Neural progenitor cell (in vitro differentiated cells): ENCODE measurements around the gene FNTB. TPM values are rescaled to one million over a fixed set of nuclear protein-coding genes. Genes with fewer than 3 reads are reported as not detected.

Source experiments
- DNase-seq: peaks from one replicate; pipeline ENCODE4 v3.0.0-alpha.2; 2016; ENCODE audit warnings: low spot score
- H2AFZ ChIP-seq: fragments of 200-600 bp; sonication (generic); replicated peaks from 2 replicates; pipeline ENCODE4 v1.6.1; 2016; ENCODE audit warnings: antibody characterized with exemption
- H3F3A ChIP-seq: fragments of 200-600 bp; sonication (generic); 2 replicates; pipeline ENCODE4 v1.6.1; 2016; ENCODE audit warnings: antibody characterized with exemption, low read depth
- H3K27ac ChIP-seq: fragments of 200-600 bp; sonication (generic); 2 replicates; pipeline ENCODE4 v1.5.1; 2016; ENCODE audit warnings: mild to moderate bottlenecking
- H3K27me3 ChIP-seq: fragments of 200-600 bp; sonication (generic); 2 replicates; pipeline ENCODE4 v1.6.1; 2016; ENCODE audit warnings: mild to moderate bottlenecking, moderate library complexity
- H3K36me3 ChIP-seq: fragments of 200-600 bp; sonication (generic); 2 replicates; pipeline ENCODE4 v1.5.1; 2016
- H3K4me1 ChIP-seq: fragments of 200-600 bp; sonication (generic); 2 replicates; pipeline ENCODE4 v1.6.1; 2016; ENCODE audit warnings: mixed run types
- H3K4me2 ChIP-seq: fragments of 200-600 bp; sonication (generic); 2 replicates; pipeline ENCODE4 v1.6.1; 2016
- H3K4me3 ChIP-seq: fragments of 200-600 bp; sonication (generic); 2 replicates; pipeline ENCODE4 v1.5.1; 2016
- H3K79me2 ChIP-seq: fragments of 200-600 bp; sonication (generic); 2 replicates; pipeline ENCODE4 v1.6.1; 2016; ENCODE audit warnings: low read depth
- H3K9ac ChIP-seq: fragments of 200-600 bp; sonication (generic); 2 replicates; pipeline ENCODE4 v1.6.1; 2016
- H3K9me3 ChIP-seq: fragments of 200-600 bp; sonication (generic); 2 replicates; pipeline ENCODE4 v1.5.1; 2016; ENCODE audit warnings: low read depth
- H4K20me1 ChIP-seq: fragments of 200-600 bp; sonication (generic); 2 replicates; pipeline ENCODE4 v1.6.1; 2016; ENCODE audit warnings: low read depth
- H3K27ac Mint-ChIP-seq: 3 replicates; pipeline ENCODE4 v1.8.0; 2021; ENCODE audit warnings: mixed read lengths
- H3K27me3 Mint-ChIP-seq: 2 replicates; pipeline ENCODE4 v1.8.0; 2022; ENCODE audit warnings: low read depth, mild to moderate bottlenecking, inconsistent platforms, moderate library complexity, mixed read lengths; ENCODE audit not compliant: insufficient read depth
- H3K36me3 Mint-ChIP-seq: 3 replicates; pipeline ENCODE4 v1.8.0; 2021; ENCODE audit warnings: mixed read lengths
- H3K4me1 Mint-ChIP-seq: 3 replicates; pipeline ENCODE4 v1.8.0; 2021; ENCODE audit warnings: mixed read lengths
- H3K4me3 Mint-ChIP-seq: 3 replicates; pipeline ENCODE4 v1.8.0; 2021; ENCODE audit warnings: mild to moderate bottlenecking, moderate library complexity, mixed read lengths
- H3K9me3 Mint-ChIP-seq: 3 replicates; pipeline ENCODE4 v1.8.0; 2020; ENCODE audit warnings: mixed read lengths
- EZH2 ChIP-seq: fragments of 200-600 bp; sonication (generic); IDR thresholded peaks from 2 replicates; pipeline ENCODE4 v1.6.1; 2017; ENCODE audit warnings: antibody characterized with exemption, mild to moderate bottlenecking, moderate library complexity
- EZH2phosphoT487 ChIP-seq: fragments of 200-600 bp; sonication (generic); IDR thresholded peaks from 2 replicates; pipeline ENCODE4 v1.6.1; 2017; ENCODE audit warnings: antibody characterized with exemption
- total RNA-seq: library from RNA; depleted of rRNA; stranded (reverse); fragments of >200 nt; gene quantifications from 2 replicates; pipeline ENCODE4 v1.2.3, GENCODE V29; 2015; ENCODE audit warnings: low replicate concordance
- TF ChIP-seq, protein P1 (sequence below): fragments of 200-600 bp; sonication (generic); IDR thresholded peaks from 2 replicates; pipeline ENCODE4 v1.5.1; 2017; ENCODE audit warnings: antibody characterized with exemption, mild to moderate bottlenecking

Gene FNTB
- total RNA-seq, 1 donor from 2014 or later, result 8.0 TPM

DNA sequence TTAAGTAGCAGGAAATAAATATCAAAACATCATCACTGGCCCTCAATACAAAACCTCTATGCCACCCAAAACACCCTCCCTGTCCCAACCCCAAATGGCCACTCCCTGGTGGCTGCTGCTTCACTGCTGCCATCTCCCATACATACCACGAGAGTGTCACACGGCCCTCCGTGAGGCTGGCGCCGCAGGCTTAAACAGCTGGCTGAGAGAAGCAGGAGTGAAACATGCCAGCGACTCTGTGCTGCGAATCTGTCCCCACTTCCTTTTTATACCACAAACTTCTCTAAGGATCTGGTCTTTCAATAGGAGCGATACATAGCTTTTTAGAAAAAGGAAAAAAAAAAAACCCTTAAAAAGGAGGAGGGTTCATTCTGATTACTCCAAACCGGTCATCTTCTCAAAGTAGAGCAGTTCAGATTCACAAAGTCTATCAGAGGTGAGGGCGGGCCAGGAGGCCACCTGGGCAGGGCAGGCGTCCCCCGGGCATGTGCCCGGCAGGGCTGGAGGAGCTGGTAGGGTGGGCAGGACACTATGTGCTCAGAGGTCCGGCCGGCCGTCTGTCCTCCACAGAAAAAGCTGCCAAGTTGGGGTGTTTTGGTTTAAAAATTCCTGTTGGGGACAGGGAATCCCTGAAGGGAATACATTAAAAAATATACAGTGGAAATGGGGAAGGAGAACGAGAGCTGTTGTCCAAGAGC lies 89.1 kb downstream of the FNTB start:
- Histone ChIP-seq H2AFZ (no peak overlapping the region), H3K36me3 (no peaks in the 10 kb centered on the region), H3K4me2 (no peak overlapping the region), H3K9ac (no peak overlapping the region), H3K4me3 (no peak overlapping the region), H3K27ac (no peak overlapping the region), H3K27me3 (no peaks in the 10 kb centered on the region), H3F3A (no peaks in the 10 kb centered on the region), H3K4me1 (no peaks in the 10 kb centered on the region), H4K20me1 (no peaks in the 10 kb centered on the region), H3K79me2 (no peaks in the 10 kb centered on the region), H3K9me3 (no peaks in the 10 kb centered on the region)
- no peaks in the 10 kb centered on the region for H3K4me1 Mint-ChIP-seq
- H3K27me3 Mint-ChIP-seq, result no peaks in the 10 kb centered on the region
- peaks cover 6% of the 10 kb centered on the region for H3K36me3 Mint-ChIP-seq
- no peaks in the 10 kb centered on the region for H3K9me3 Mint-ChIP-seq
- DNase-seq, result no peak
- H3K27ac Mint-ChIP-seq, result peak overlapping the region; percentile 18
- H3K4me3 Mint-ChIP-seq, result no peak overlapping the region
- no peak for TF ChIP-seq EZH2
- TF ChIP-seq, protein P1, sequence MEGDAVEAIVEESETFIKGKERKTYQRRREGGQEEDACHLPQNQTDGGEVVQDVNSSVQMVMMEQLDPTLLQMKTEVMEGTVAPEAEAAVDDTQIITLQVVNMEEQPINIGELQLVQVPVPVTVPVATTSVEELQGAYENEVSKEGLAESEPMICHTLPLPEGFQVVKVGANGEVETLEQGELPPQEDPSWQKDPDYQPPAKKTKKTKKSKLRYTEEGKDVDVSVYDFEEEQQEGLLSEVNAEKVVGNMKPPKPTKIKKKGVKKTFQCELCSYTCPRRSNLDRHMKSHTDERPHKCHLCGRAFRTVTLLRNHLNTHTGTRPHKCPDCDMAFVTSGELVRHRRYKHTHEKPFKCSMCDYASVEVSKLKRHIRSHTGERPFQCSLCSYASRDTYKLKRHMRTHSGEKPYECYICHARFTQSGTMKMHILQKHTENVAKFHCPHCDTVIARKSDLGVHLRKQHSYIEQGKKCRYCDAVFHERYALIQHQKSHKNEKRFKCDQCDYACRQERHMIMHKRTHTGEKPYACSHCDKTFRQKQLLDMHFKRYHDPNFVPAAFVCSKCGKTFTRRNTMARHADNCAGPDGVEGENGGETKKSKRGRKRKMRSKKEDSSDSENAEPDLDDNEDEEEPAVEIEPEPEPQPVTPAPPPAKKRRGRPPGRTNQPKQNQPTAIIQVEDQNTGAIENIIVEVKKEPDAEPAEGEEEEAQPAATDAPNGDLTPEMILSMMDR, result no peak
- no peak for TF ChIP-seq EZH2phosphoT487

DNA sequence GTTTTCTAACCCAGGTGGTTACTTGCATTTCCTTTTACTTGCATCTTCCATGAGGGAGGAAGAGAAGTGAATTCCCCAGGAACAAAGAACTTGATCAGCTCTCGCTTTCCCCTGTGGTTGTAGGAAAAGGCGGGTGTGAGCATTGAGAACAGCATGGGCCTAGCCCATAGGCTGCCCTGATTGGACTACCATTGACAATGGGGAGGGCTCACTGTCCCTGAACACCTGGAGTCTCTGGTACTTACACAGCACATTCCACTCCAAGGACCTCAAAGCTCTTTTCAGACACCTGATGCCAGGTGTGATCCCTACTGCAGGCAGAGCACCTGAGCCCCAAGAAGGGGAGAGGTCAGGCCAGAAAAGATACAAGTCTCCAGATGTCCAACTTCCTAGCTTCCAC lies 90.6 kb downstream of the FNTB start:
- H3K36me3 ChIP-seq, result no peaks in the 10 kb centered on the region
- Mint-ChIP-seq H3K27ac (no peak overlapping the region), H3K4me1 (no peaks in the 10 kb centered on the region), H3K36me3 (peaks cover 15% of the 10 kb centered on the region), H3K27me3 (no peaks in the 10 kb centered on the region), H3K9me3 (no peaks in the 10 kb centered on the region), H3K4me3 (no peak overlapping the region)
- H3K4me1 ChIP-seq, result no peaks in the 10 kb centered on the region
- no peak overlapping the region for H2AFZ ChIP-seq
- no peaks in the 10 kb centered on the region for H3K27me3 ChIP-seq
- no peaks in the 10 kb centered on the region for H4K20me1 ChIP-seq
- H3K4me3 ChIP-seq, result no peak overlapping the region
- no peaks in the 10 kb centered on the region for H3K79me2 ChIP-seq
- no peak overlapping the region for H3K27ac ChIP-seq
- H3F3A ChIP-seq, result no peaks in the 10 kb centered on the region
- no peak overlapping the region for H3K4me2 ChIP-seq
- no peak overlapping the region for H3K9ac ChIP-seq
- no peaks in the 10 kb centered on the region for H3K9me3 ChIP-seq
- DNase-seq, result no peak
- TF ChIP-seq, protein P1, result no peak
- TF ChIP-seq EZH2 (no peak), EZH2phosphoT487 (no peak)

DNA sequence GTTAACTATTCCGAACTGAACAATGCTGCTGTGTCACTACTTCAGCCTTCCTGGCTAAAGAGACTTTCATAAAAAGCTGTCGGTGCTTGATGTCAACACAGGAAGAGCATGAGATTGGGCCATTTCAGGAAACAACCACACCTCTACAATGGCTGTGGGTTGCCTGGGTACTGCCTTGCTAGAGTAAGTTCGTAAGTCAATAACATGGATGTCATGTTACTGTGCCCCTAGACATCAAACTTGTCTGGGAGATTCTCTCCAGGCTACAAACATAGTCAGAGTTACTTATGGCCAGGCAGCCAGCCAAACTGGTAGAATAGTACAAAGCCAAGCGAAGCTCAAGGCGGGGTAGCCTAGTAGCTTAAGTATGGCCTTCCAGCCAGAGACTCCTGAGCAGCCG lies 92.5 kb downstream of the FNTB start:
- no peak overlapping the region for H2AFZ ChIP-seq
- H3K4me2 ChIP-seq, result no peak overlapping the region
- no peaks in the 10 kb centered on the region for H3K4me1 ChIP-seq
- H3K4me1 Mint-ChIP-seq, result no peaks in the 10 kb centered on the region
- no peaks in the 10 kb centered on the region for H4K20me1 ChIP-seq
- H3K27ac Mint-ChIP-seq, result no peak overlapping the region
- no peaks in the 10 kb centered on the region for H3K9me3 Mint-ChIP-seq
- no peaks in the 10 kb centered on the region for H3F3A ChIP-seq
- no peak for DNase-seq
- H3K27me3 ChIP-seq, result no peaks in the 10 kb centered on the region
- no peaks in the 10 kb centered on the region for H3K27me3 Mint-ChIP-seq
- H3K27ac ChIP-seq, result no peak overlapping the region
- H3K36me3 ChIP-seq, result no peaks in the 10 kb centered on the region
- TF ChIP-seq, protein P1, result no peak
- no peak for TF ChIP-seq EZH2phosphoT487
- TF ChIP-seq EZH2, result no peak
- H3K36me3 Mint-ChIP-seq, result peaks cover 15% of the 10 kb centered on the region
- H3K4me3 ChIP-seq, result no peak overlapping the region
- peaks cover 11% of the 10 kb centered on the region for H3K79me2 ChIP-seq
- no peak overlapping the region for H3K4me3 Mint-ChIP-seq
- H3K9ac ChIP-seq, result no peak overlapping the region
- no peaks in the 10 kb centered on the region for H3K9me3 ChIP-seq
